Liver (tissue), 9 donors: Measurements from ENCODE around the gene CDK5RAP3. TPM values are rescaled to one million over a fixed set of nuclear protein-coding genes. Genes with fewer than 3 reads are reported as not detected.

Experiments
- DNase-seq: peaks from one replicate; pipeline ENCODE4 v3.0.0-alpha.2; 2017; ENCODE audit warnings: low spot score
- H3K27ac ChIP-seq, 2 donors: one replicate each; pipeline ENCODE4 v1.7.0; 2013; ENCODE audit warnings: inconsistent platforms in 2 of 2, low read length in 2 of 2, control low read depth in 1 of 2, low read depth in 1 of 2, mild to moderate bottlenecking in 1 of 2
- H3K27me3 ChIP-seq, 4 donors: one replicate each; pipeline versions ENCODE4 v1.6.1 to v1.7.0; 2013; ENCODE audit warnings: low read length in 3 of 4, inconsistent platforms in 1 of 4, mild to moderate bottlenecking in 1 of 4, moderate library complexity in 1 of 4; ENCODE audit not compliant: control insufficient read depth in 4 of 4, insufficient read depth in 4 of 4
- H3K36me3 ChIP-seq, 4 donors: one replicate each; pipeline versions ENCODE4 v1.6.1 to v1.7.0; 2013; ENCODE audit warnings: low read length in 3 of 4, mild to moderate bottlenecking in 3 of 4, low read depth in 1 of 4, moderate library complexity in 1 of 4; ENCODE audit not compliant: control insufficient read depth in 4 of 4, insufficient read depth in 3 of 4
- H3K4me1 ChIP-seq, 4 donors: one replicate each; pipeline versions ENCODE4 v1.6.1 to v1.7.0; 2013; ENCODE audit warnings: low read length in 3 of 4, mild to moderate bottlenecking in 3 of 4, moderate library complexity in 1 of 4; ENCODE audit not compliant: control insufficient read depth in 4 of 4, insufficient read depth in 4 of 4
- H3K4me3 ChIP-seq, 3 donors: one replicate each; pipeline versions ENCODE4 v1.6.1 to v1.7.0; 2013; ENCODE audit warnings: low read length in 3 of 3, control low read depth in 1 of 3, low read depth in 1 of 3, mild to moderate bottlenecking in 1 of 3
- H3K9ac ChIP-seq, 2 donors: one replicate each; pipeline ENCODE4 v1.7.0; 2013; ENCODE audit warnings: low read length in 2 of 2, mild to moderate bottlenecking in 2 of 2, moderate library complexity in 2 of 2, control low read depth in 1 of 2, low read depth in 1 of 2
- H3K9me3 ChIP-seq, 4 donors: one replicate each; pipeline versions ENCODE4 v1.6.1 to v1.7.0; 2013; ENCODE audit warnings: low read length in 3 of 4; ENCODE audit not compliant: control insufficient read depth in 4 of 4
- FOXA1 ChIP-seq: IDR thresholded peaks from 2 replicates; pipeline ENCODE4 v1.6.1; 2016; ENCODE audit warnings: antibody characterized with exemption
- FOXA2 ChIP-seq: IDR thresholded peaks from 2 replicates; pipeline ENCODE4 v1.6.1; 2016; ENCODE audit warnings: antibody characterized with exemption
- GABPA ChIP-seq, 2 donors: IDR thresholded peaks in 1 of 2; conservative IDR thresholded peaks in 1 of 2; 2 replicates each; pipeline ENCODE4 v1.6.1; 2016; ENCODE audit warnings: antibody characterized with exemption in 2 of 2, mild to moderate bottlenecking in 1 of 2, moderate library complexity in 1 of 2
- HNF4A ChIP-seq, 2 donors: conservative IDR thresholded peaks; 2 replicates each; pipeline ENCODE4 v1.6.1; 2016; ENCODE audit warnings: antibody characterized with exemption in 2 of 2, mild to moderate bottlenecking in 2 of 2
- HNF4G ChIP-seq: IDR thresholded peaks from 2 replicates; pipeline ENCODE4 v1.6.1; 2016; ENCODE audit warnings: antibody characterized with exemption
- JUND ChIP-seq, 2 donors: IDR thresholded peaks; 2 replicates each; pipeline ENCODE4 v1.6.1; 2016; ENCODE audit warnings: antibody characterized with exemption in 2 of 2
- NR2F2 ChIP-seq: IDR thresholded peaks from 2 replicates; pipeline ENCODE4 v1.6.1; 2016; ENCODE audit warnings: antibody characterized with exemption
- RAD21 ChIP-seq, 2 donors: IDR thresholded peaks; 2 replicates each; pipeline ENCODE4 v1.6.1; 2016; ENCODE audit warnings: antibody characterized with exemption in 2 of 2, mild to moderate bottlenecking in 2 of 2
- RXRA ChIP-seq, 2 donors: IDR thresholded peaks; 2 replicates each; pipeline ENCODE4 v1.6.1; 2017 to 2018; ENCODE audit warnings: antibody characterized with exemption in 2 of 2, mild to moderate bottlenecking in 1 of 2
- SP1 ChIP-seq: IDR thresholded peaks from 2 replicates; pipeline ENCODE4 v1.6.1; 2018; ENCODE audit warnings: antibody characterized with exemption, mild to moderate bottlenecking
- YY1 ChIP-seq: IDR thresholded peaks from 2 replicates; pipeline ENCODE4 v1.6.1; 2016; ENCODE audit warnings: antibody characterized with exemption, mild to moderate bottlenecking
- WGBS: extraction: QIAGEN DNeasy Blood & Tissue Kit; methylation state at CpG from one replicate; pipeline ENCODE4 v1.1.7; 2013; 5-methylcytosine and 5-hydroxymethylcytosine counted together
- polyA plus RNA-seq, 2 donors: library from polyadenylated mRNA; stranded (reverse) in 1 of 2; unstranded in 1 of 2; fragments of 200-250 nt in 1 of 2; fragments of >200 nt in 1 of 2; fragmentation: Nextera tagmentation in 1 of 2; extraction: Ambion mirVana in 1 of 2; gene quantifications; one replicate each; pipeline versions ENCODE4 v1.2.1 to v1.2.3, GENCODE V29; 2013 to 2015
- total RNA-seq, 2 donors: library from RNA; depleted of rRNA; stranded (reverse); fragments of >200 nt; gene quantifications; one replicate each; pipeline ENCODE4 v1.2.3, GENCODE V29; 2014
- TF ChIP-seq, protein P1 (sequence below): IDR thresholded peaks from 2 replicates; pipeline ENCODE4 v1.6.1; 2016; ENCODE audit warnings: antibody characterized with exemption
- TF ChIP-seq, protein P2 (sequence below): IDR thresholded peaks from 2 replicates; pipeline ENCODE4 v1.6.1; 2016; ENCODE audit warnings: antibody characterized with exemption
- TF ChIP-seq, protein P3 (sequence below): IDR thresholded peaks from 2 replicates; pipeline ENCODE4 v1.6.1; 2016; ENCODE audit warnings: antibody characterized with exemption
- TF ChIP-seq, protein P4 (sequence below): fragments of 150-350 bp; IDR thresholded peaks from 2 replicates; pipeline ENCODE4 v1.5.1; 2017; ENCODE audit warnings: improper control_type of control experiment, low read depth, low read length; ENCODE audit not compliant: missing input control
- donor health status: healthy.
- donor health status: healthy.
- donor health status: healthy.
- donor health status: healthy.
- donor health status: healthy.

CDK5RAP3 gene
- total and polyA plus RNA-seq, 4 donors: 44.6 to 120 (median 74.7) TPM

DNA sequence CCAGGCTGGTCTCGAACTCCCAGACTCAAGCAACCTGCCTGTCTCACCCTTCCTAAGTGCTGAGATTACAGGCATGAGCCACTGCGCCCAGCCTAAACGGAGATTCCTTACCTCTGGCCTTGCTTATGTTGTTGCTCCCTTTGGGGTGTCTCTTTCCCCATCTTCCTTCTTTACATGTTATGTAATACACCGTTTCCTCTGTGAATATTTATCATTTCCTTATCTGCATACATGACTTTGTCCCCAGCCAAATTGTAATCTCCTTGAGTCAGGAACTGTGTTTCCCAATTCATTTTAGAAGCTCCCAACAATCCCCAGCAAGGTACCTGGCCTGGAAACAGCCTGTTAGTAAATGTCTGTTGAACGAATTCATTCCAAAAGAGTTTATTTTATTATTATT is 51.0 kb downstream of the CDK5RAP3 start:
- no peaks in the 10 kb centered on the region for H3K27me3 ChIP-seq
- no peak overlapping the region for H3K9ac ChIP-seq
- DNase-seq: no peak
- no peaks in the 10 kb centered on the region for H3K9me3 ChIP-seq
- peaks cover 10 to 35% (median 31%) of the 10 kb centered on the region in 4 donors for H3K4me1 ChIP-seq
- peaks cover 0 to 1% (median 0%) of the 10 kb centered on the region in 4 donors for H3K36me3 ChIP-seq
- WGBS: 61% methylated on average over 5 of the region's 5 CpGs
- no peak overlapping the region for H3K4me3 ChIP-seq
- H3K27ac ChIP-seq: no peak overlapping the region
- TF ChIP-seq SP1 (no peak), FOXA2 (no peak), YY1 (no peak), FOXA1 (no peak), GABPA (IDR thresholded peaks at IDR 0.05 in 1 of 2, conservative IDR thresholded peaks at IDR 0.05 in 1 of 2) (no peak), RAD21 (IDR thresholded peaks at IDR 0.05) (no peak), HNF4A (conservative IDR thresholded peaks at IDR 0.05) (no peak), HNF4G (no peak), RXRA (IDR thresholded peaks at IDR 0.05) (no peak), NR2F2 (no peak)
- TF ChIP-seq, protein P1, sequence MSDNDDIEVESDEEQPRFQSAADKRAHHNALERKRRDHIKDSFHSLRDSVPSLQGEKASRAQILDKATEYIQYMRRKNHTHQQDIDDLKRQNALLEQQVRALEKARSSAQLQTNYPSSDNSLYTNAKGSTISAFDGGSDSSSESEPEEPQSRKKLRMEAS: no peak
- TF ChIP-seq, protein P2, sequence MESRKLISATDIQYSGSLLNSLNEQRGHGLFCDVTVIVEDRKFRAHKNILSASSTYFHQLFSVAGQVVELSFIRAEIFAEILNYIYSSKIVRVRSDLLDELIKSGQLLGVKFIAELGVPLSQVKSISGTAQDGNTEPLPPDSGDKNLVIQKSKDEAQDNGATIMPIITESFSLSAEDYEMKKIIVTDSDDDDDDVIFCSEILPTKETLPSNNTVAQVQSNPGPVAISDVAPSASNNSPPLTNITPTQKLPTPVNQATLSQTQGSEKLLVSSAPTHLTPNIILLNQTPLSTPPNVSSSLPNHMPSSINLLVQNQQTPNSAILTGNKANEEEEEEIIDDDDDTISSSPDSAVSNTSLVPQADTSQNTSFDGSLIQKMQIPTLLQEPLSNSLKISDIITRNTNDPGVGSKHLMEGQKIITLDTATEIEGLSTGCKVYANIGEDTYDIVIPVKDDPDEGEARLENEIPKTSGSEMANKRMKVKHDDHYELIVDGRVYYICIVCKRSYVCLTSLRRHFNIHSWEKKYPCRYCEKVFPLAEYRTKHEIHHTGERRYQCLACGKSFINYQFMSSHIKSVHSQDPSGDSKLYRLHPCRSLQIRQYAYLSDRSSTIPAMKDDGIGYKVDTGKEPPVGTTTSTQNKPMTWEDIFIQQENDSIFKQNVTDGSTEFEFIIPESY: no peak

DNA sequence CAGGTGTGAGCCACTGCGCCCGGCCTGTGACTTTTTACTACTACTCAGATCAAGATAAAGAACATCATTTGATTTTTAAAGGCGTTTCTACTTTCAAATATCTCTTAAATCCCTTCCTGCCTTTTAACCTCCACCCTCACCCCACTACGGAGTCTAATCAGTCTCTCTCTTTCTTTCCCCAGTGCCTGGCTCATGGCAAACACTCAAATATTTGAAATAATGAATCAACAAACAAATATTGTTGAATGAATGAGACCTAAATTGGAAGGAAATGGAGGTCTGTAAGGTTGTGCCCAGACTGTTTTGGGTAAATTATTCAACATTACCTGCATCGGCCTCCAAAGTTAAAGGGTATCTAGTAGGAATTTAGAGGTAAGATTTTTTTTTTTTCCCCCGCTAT is 52.0 kb downstream of the CDK5RAP3 start:
- Histone ChIP-seq H3K27me3 (no peaks in the 10 kb centered on the region), H3K9ac (no peak overlapping the region), H3K36me3 (peaks cover 0 to 1% (median 0%) of the 10 kb centered on the region in 4 donors), H3K4me1 (peaks cover 10 to 35% (median 31%) of the 10 kb centered on the region in 4 donors), H3K9me3 (no peaks in the 10 kb centered on the region), H3K27ac (no peak overlapping the region), H3K4me3 (peak overlapping the region in 1 of 3 donors; percentile 55)
- WGBS: 66% methylated on average over 6 of the region's 6 CpGs
- no peak for DNase-seq
- no peak for TF ChIP-seq JUND (IDR thresholded peaks at IDR 0.05)
- TF ChIP-seq RAD21 (IDR thresholded peaks at IDR 0.05): no peak
- TF ChIP-seq YY1: no peak
- TF ChIP-seq, protein P3, sequence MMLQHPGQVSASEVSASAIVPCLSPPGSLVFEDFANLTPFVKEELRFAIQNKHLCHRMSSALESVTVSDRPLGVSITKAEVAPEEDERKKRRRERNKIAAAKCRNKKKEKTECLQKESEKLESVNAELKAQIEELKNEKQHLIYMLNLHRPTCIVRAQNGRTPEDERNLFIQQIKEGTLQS: no peak

DNA sequence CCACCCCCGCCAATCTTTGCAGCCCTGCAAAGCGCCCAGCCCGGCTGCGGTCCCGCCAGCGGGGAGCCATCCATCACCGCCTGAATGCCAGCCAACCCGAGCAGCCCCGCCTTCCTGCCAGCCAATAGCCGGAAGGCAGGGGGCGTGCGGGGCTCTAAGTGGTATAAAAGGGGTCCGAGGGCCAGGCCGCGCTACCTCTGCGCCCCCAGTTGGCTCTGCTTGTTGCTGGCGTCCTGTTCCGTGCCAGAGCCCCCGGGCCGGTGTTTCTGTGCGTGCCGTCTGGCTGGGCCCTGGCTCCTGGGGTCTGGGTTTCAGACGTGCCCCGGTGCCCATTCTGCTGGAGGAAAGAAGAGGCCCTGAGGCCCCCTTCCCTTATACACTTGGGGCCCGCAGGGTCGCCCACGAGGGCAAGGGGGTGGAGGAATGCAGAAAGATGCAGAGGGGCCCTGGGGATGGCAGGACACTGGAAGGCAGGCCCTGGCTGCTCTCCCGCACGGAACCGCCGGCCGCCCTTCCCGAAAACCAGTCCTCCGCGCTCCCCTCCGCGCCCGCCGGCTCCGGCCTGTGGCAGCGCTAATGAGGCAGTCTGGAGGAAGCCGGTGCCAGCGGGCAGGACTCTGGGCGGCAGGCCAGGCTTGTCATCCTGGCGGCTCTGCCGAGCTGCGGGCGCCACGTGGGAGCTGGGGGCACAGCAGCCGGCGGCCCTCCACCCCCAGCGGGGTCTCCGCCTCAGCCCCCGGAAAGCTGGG is 52.7 kb downstream of the CDK5RAP3 start:
- Histone ChIP-seq H3K9ac (peak overlapping the region in 1 of 2 donors; percentile 56), H3K9me3 (no peaks in the 10 kb centered on the region), H3K27me3 (no peaks in the 10 kb centered on the region), H3K27ac (no peak overlapping the region), H3K4me1 (peaks cover 10 to 35% (median 31%) of the 10 kb centered on the region in 4 donors), H3K4me3 (peak overlapping the region in 2 of 3 donors; percentile 20 to 55), H3K36me3 (peaks cover 0 to 1% (median 0%) of the 10 kb centered on the region in 4 donors)
- peak; percentile 40 for DNase-seq
- 3% methylated on average over 54 of the region's 54 CpGs for WGBS
- TF ChIP-seq, protein P4, sequence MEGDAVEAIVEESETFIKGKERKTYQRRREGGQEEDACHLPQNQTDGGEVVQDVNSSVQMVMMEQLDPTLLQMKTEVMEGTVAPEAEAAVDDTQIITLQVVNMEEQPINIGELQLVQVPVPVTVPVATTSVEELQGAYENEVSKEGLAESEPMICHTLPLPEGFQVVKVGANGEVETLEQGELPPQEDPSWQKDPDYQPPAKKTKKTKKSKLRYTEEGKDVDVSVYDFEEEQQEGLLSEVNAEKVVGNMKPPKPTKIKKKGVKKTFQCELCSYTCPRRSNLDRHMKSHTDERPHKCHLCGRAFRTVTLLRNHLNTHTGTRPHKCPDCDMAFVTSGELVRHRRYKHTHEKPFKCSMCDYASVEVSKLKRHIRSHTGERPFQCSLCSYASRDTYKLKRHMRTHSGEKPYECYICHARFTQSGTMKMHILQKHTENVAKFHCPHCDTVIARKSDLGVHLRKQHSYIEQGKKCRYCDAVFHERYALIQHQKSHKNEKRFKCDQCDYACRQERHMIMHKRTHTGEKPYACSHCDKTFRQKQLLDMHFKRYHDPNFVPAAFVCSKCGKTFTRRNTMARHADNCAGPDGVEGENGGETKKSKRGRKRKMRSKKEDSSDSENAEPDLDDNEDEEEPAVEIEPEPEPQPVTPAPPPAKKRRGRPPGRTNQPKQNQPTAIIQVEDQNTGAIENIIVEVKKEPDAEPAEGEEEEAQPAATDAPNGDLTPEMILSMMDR: peak; percentile 30
- no peak for TF ChIP-seq NR2F2
- no peak for TF ChIP-seq SP1
- TF ChIP-seq, protein P2: no peak
- peak in 1 of 2 donors; percentile 57 for TF ChIP-seq RAD21 (IDR thresholded peaks at IDR 0.05)
- TF ChIP-seq FOXA1: no peak
